ENCODE measurements around the gene PRKD1. TPM values are rescaled to one million over a fixed set of nuclear protein-coding genes. Genes with fewer than 3 reads are reported as not detected.
"Not testable (repeated sequence)": the region's sequence is repeated elsewhere in the genome, so short reads cannot be mapped to it uniquely, and the experiment has no call there.

The PRKD1 gene
- total RNA-seq, 1 experiment from 2014 or later = not detected

DNA sequence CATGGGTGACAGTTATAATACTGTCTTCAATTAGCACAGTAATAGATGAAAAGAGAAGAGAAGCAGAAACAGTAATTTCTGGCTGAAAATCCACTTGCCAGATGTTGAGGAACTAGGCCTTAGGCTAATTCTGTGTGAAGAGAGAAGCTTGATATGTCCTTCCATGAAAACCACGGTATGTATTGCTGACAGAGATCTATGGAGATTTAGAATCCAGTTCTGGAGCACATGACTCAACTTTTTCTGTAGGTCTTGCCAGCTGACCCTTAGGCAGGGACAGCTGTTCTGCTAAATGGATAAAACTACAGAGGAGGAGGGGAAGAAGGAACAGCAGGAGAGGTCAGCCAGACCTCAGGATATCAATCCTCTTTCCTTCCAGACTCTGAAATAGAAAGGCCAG lies 211.5 kb downstream of the PRKD1 start:
- H3K4me2 ChIP-seq (ENCODE audit: low read depth, low read length, poor library complexity, severe bottlenecking) = no peak overlapping the region
- no peaks in the 10 kb centered on the region for H3K79me2 ChIP-seq (ENCODE audit: low read length)
- H2AFZ ChIP-seq (ENCODE audit: low read length) = no peak overlapping the region
- peaks cover 61% of the 10 kb centered on the region for H3K9me3 ChIP-seq (ENCODE audit: low read length)
- no peaks in the 10 kb centered on the region for H3K4me1 ChIP-seq (ENCODE audit: low read length)
- no peaks in the 10 kb centered on the region for H3K9me2 ChIP-seq (replicated peaks; ENCODE audit: insufficient read depth, low read length)
- H3K36me3 ChIP-seq (ENCODE audit: insufficient read depth, low read length) = no peaks in the 10 kb centered on the region
- DNase-seq = no peak
- no peaks in the 10 kb centered on the region for H3K27me3 ChIP-seq (ENCODE audit: low read length)
- H3K4me3 ChIP-seq (ENCODE audit: low read length) = no peak overlapping the region
- no peak overlapping the region for H3K27ac ChIP-seq (ENCODE audit: low read length)
- no peak overlapping the region for H3K9ac ChIP-seq (ENCODE audit: low read length)
- no peaks in the 10 kb centered on the region for H4K20me1 ChIP-seq (ENCODE audit: insufficient read depth, low read depth, low read length)

DNA sequence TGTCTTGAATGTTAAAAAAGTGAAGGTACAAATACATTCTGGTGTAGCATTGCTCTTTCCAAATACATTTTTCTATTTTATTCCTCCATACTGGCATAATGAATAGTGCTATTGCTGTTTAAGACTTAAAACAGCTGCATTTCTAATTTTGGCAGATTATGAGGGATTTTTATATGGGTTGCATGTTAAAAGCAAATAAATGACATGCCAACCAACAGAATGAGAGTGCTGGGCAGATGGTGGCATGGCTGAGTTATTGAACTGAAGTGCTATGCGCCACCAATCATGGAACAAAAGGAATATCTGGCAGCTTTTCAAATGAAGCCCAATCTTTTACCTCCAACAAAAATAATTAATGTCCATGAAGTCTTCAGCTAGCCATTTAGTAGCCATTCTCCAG lies 215.0 kb downstream of the PRKD1 start:
- no peak overlapping the region for H2AFZ ChIP-seq (ENCODE audit: low read length)
- no peaks in the 10 kb centered on the region for H3K36me3 ChIP-seq (ENCODE audit: insufficient read depth, low read length)
- H4K20me1 ChIP-seq (ENCODE audit: insufficient read depth, low read depth, low read length) = no peaks in the 10 kb centered on the region
- H3K4me3 ChIP-seq (ENCODE audit: low read length) = no peak overlapping the region
- peaks cover 64% of the 10 kb centered on the region for H3K9me3 ChIP-seq (ENCODE audit: low read length)
- H3K27ac ChIP-seq (ENCODE audit: low read length) = no peak overlapping the region
- no peaks in the 10 kb centered on the region for H3K79me2 ChIP-seq (ENCODE audit: low read length)
- no peak overlapping the region for H3K4me2 ChIP-seq (ENCODE audit: low read depth, low read length, poor library complexity, severe bottlenecking)
- DNase-seq = no peak
- H3K27me3 ChIP-seq (ENCODE audit: low read length) = no peaks in the 10 kb centered on the region
- no peaks in the 10 kb centered on the region for H3K4me1 ChIP-seq (ENCODE audit: low read length)
- no peaks in the 10 kb centered on the region for H3K9me2 ChIP-seq (replicated peaks; ENCODE audit: insufficient read depth, low read length)
- no peak overlapping the region for H3K9ac ChIP-seq (ENCODE audit: low read length)

- Histone ChIP-seq H3K4me2 (ENCODE audit: low read depth, low read length, poor library complexity, severe bottlenecking) (no peak overlapping the region), H3K9me3 (ENCODE audit: low read length) (peaks cover 69% of the 10 kb centered on the region), H3K36me3 (ENCODE audit: insufficient read depth, low read length) (no peaks in the 10 kb centered on the region), H3K79me2 (ENCODE audit: low read length) (no peaks in the 10 kb centered on the region), H3K4me3 (ENCODE audit: low read length) (no peak overlapping the region), H3K4me1 (ENCODE audit: low read length) (no peaks in the 10 kb centered on the region), H3K27ac (ENCODE audit: low read length) (no peak overlapping the region), H3K27me3 (ENCODE audit: low read length) (no peaks in the 10 kb centered on the region), H3K9me2 (replicated peaks; ENCODE audit: insufficient read depth, low read length) (no peaks in the 10 kb centered on the region), H2AFZ (ENCODE audit: low read length) (no peak overlapping the region), H3K9ac (ENCODE audit: low read length) (no peak overlapping the region), H4K20me1 (ENCODE audit: insufficient read depth, low read depth, low read length) (no peaks in the 10 kb centered on the region)
- no peak for DNase-seq
These were observed 217.6 kb downstream of the PRKD1 start for GRCh38 chr14:29710015-29710414.

- Histone ChIP-seq H3K9me3 (ENCODE audit: low read length) (peaks cover 74% of the 10 kb centered on the region), H3K4me2 (ENCODE audit: low read depth, low read length, poor library complexity, severe bottlenecking) (no peak overlapping the region), H4K20me1 (ENCODE audit: insufficient read depth, low read depth, low read length) (no peaks in the 10 kb centered on the region), H3K79me2 (ENCODE audit: low read length) (no peaks in the 10 kb centered on the region), H3K4me3 (ENCODE audit: low read length) (no peak overlapping the region), H3K9me2 (replicated peaks; ENCODE audit: insufficient read depth, low read length) (no peaks in the 10 kb centered on the region), H2AFZ (ENCODE audit: low read length) (no peak overlapping the region), H3K9ac (ENCODE audit: low read length) (no peak overlapping the region), H3K27me3 (ENCODE audit: low read length) (no peaks in the 10 kb centered on the region), H3K4me1 (ENCODE audit: low read length) (no peaks in the 10 kb centered on the region), H3K27ac (ENCODE audit: low read length) (no peak overlapping the region), H3K36me3 (ENCODE audit: insufficient read depth, low read length) (no peaks in the 10 kb centered on the region)
- no peak for DNase-seq
These were observed 218.2 kb downstream of the PRKD1 start for GRCh38 chr14:29709490-29709889.

- Histone ChIP-seq H3K4me1 (ENCODE audit: low read length) (no peaks in the 10 kb centered on the region), H3K27me3 (ENCODE audit: low read length) (no peaks in the 10 kb centered on the region), H3K36me3 (ENCODE audit: insufficient read depth, low read length) (no peaks in the 10 kb centered on the region), H3K9ac (ENCODE audit: low read length) (no peak overlapping the region), H3K4me2 (ENCODE audit: low read depth, low read length, poor library complexity, severe bottlenecking) (no peak overlapping the region), H3K9me2 (replicated peaks; ENCODE audit: insufficient read depth, low read length) (no peaks in the 10 kb centered on the region), H3K27ac (ENCODE audit: low read length) (no peak overlapping the region), H3K79me2 (ENCODE audit: low read length) (no peaks in the 10 kb centered on the region), H2AFZ (ENCODE audit: low read length) (no peak overlapping the region), H3K9me3 (ENCODE audit: low read length) (peaks cover 77% of the 10 kb centered on the region), H3K4me3 (ENCODE audit: low read length) (no peak overlapping the region), H4K20me1 (ENCODE audit: insufficient read depth, low read depth, low read length) (no peaks in the 10 kb centered on the region)
- DNase-seq = no peak
These were observed 220.9 kb downstream of the PRKD1 start for GRCh38 chr14:29706700-29707099.

- no peaks in the 10 kb centered on the region for H3K79me2 ChIP-seq (ENCODE audit: low read length)
- no peak overlapping the region for H2AFZ ChIP-seq (ENCODE audit: low read length)
- no peak overlapping the region for H3K9ac ChIP-seq (ENCODE audit: low read length)
- no peaks in the 10 kb centered on the region for H4K20me1 ChIP-seq (ENCODE audit: insufficient read depth, low read depth, low read length)
- no peak overlapping the region for H3K4me3 ChIP-seq (ENCODE audit: low read length)
- no peaks in the 10 kb centered on the region for H3K4me1 ChIP-seq (ENCODE audit: low read length)
- no peak for DNase-seq
- H3K27me3 ChIP-seq (ENCODE audit: low read length) = no peaks in the 10 kb centered on the region
- no peaks in the 10 kb centered on the region for H3K36me3 ChIP-seq (ENCODE audit: insufficient read depth, low read length)
- H3K9me2 ChIP-seq (replicated peaks; ENCODE audit: insufficient read depth, low read length) = no peaks in the 10 kb centered on the region
- peaks cover 77% of the 10 kb centered on the region for H3K9me3 ChIP-seq (ENCODE audit: low read length)
- H3K4me2 ChIP-seq (ENCODE audit: low read depth, low read length, poor library complexity, severe bottlenecking) = no peak overlapping the region
- H3K27ac ChIP-seq (ENCODE audit: low read length) = no peak overlapping the region
These were observed 221.8 kb downstream of the PRKD1 start for GRCh38 chr14:29705801-29706200.

- H3K4me1 ChIP-seq (ENCODE audit: low read length); H3K27me3 ChIP-seq (ENCODE audit: low read length); H3K27ac ChIP-seq (ENCODE audit: low read length); H2AFZ ChIP-seq (ENCODE audit: low read length); DNase-seq; H3K79me2 ChIP-seq (ENCODE audit: low read length); H3K9me2 ChIP-seq (replicated peaks; ENCODE audit: insufficient read depth, low read length); H3K4me3 ChIP-seq (ENCODE audit: low read length); H3K4me2 ChIP-seq (ENCODE audit: low read depth, low read length, poor library complexity, severe bottlenecking); H4K20me1 ChIP-seq (ENCODE audit: insufficient read depth, low read depth, low read length); H3K9ac ChIP-seq (ENCODE audit: low read length); H3K36me3 ChIP-seq (ENCODE audit: insufficient read depth, low read length): not testable (repeated sequence)
- peaks cover 65% of the 10 kb centered on the region for H3K9me3 ChIP-seq (ENCODE audit: low read length)
These were observed 238.1 kb downstream of the PRKD1 start for GRCh38 chr14:29689597-29689996.

DNA sequence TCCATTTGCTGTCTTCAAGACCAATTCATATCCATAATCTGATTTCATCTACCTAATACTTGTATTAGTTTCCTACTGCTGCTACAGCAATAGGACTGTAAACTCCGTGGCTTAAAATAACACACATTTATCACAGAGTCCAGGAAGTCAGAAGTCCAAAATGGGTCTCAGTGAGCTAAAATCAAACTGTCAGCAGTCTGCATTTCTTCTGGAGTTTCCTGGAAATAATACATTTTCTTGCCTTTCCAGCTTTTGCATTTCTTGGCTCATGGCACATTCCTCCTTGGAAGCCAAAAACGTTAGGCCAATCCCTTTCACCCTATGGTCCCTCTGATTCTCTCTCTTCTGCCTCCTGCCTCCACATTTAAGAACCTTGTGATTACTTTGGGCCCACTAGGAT lies 239.8 kb downstream of the PRKD1 start:
- Histone ChIP-seq H3K36me3 (ENCODE audit: insufficient read depth, low read length) (no peaks in the 10 kb centered on the region), H3K27ac (ENCODE audit: low read length) (no peak overlapping the region), H2AFZ (ENCODE audit: low read length) (no peak overlapping the region), H3K9ac (ENCODE audit: low read length) (no peak overlapping the region), H3K79me2 (ENCODE audit: low read length) (no peaks in the 10 kb centered on the region), H3K9me3 (ENCODE audit: low read length) (peaks cover 66% of the 10 kb centered on the region), H3K4me2 (ENCODE audit: low read depth, low read length, poor library complexity, severe bottlenecking) (no peak overlapping the region), H3K9me2 (replicated peaks; ENCODE audit: insufficient read depth, low read length) (no peaks in the 10 kb centered on the region), H3K4me3 (ENCODE audit: low read length) (no peak overlapping the region), H3K27me3 (ENCODE audit: low read length) (no peaks in the 10 kb centered on the region), H4K20me1 (ENCODE audit: insufficient read depth, low read depth, low read length) (no peaks in the 10 kb centered on the region), H3K4me1 (ENCODE audit: low read length) (no peaks in the 10 kb centered on the region)
- no peak for DNase-seq
